Activated T-helper 17 cell treated with anti-CD3 and anti-CD28 coated beads, Interleukin-2, amount 50 U/mL, for 72 hours (primary cell): ENCODE measurements around the gene CIPC. TPM values are rescaled to one million over a fixed set of nuclear protein-coding genes. Genes with fewer than 3 reads are reported as not detected.
A peak's percentile ranks its signal among the peaks of the same experiment; 100 is the strongest.

Experiments used
- ATAC-seq: fragments of 150-1000 bp; cut with Tn5 transposase; replicated peaks from 2 replicates; pipeline ENCODE4 v1.10.0; 2021; ENCODE audit warnings: mild to moderate bottlenecking, moderate library complexity
- H3K27ac Mint-ChIP-seq: one replicate; pipeline ENCODE4 v1.8.0; 2022; ENCODE audit warnings: mixed read lengths
- H3K27me3 Mint-ChIP-seq: one replicate; pipeline ENCODE4 v1.8.0; 2022; ENCODE audit warnings: mixed read lengths
- H3K36me3 Mint-ChIP-seq: one replicate; pipeline ENCODE4 v1.8.0; 2022; ENCODE audit warnings: low read depth, mild to moderate bottlenecking, mixed read lengths
- H3K4me1 Mint-ChIP-seq: one replicate; pipeline ENCODE4 v1.8.0; 2022; ENCODE audit warnings: mixed read lengths
- H3K4me3 Mint-ChIP-seq: one replicate; pipeline ENCODE4 v1.8.0; 2022; ENCODE audit warnings: mild to moderate bottlenecking, mixed read lengths
- H3K9me3 Mint-ChIP-seq: one replicate; pipeline ENCODE4 v1.8.0; 2022; ENCODE audit warnings: mixed read lengths
- total RNA-seq, 2 donors: library from RNA; stranded (reverse); gene quantifications; one replicate each; pipeline ENCODE4 v1.2.3, GENCODE V29; 2022

CIPC gene
- total RNA-seq, 2 donors from 2014 or later = 8.5 to 11.8 TPM

GRCh38 chr14:77103951-77104350, 5.9 kb downstream of the CIPC start:
- no peaks in the 10 kb centered on the region for H3K27me3 Mint-ChIP-seq
- no peak overlapping the region for H3K27ac Mint-ChIP-seq
- peaks cover 17% of the 10 kb centered on the region for H3K4me1 Mint-ChIP-seq
- no peak overlapping the region for H3K4me3 Mint-ChIP-seq
- no peaks in the 10 kb centered on the region for H3K9me3 Mint-ChIP-seq
- ATAC-seq = no peak
- H3K36me3 Mint-ChIP-seq = peaks cover 38% of the 10 kb centered on the region

- Mint-ChIP-seq H3K9me3 (no peaks in the 10 kb centered on the region), H3K36me3 (peaks cover 42% of the 10 kb centered on the region), H3K4me3 (no peak overlapping the region), H3K27me3 (no peaks in the 10 kb centered on the region), H3K4me1 (peaks cover 16% of the 10 kb centered on the region), H3K27ac (no peak overlapping the region)
- no peak for ATAC-seq
Observed at GRCh38 chr14:77104393-77104792, 6.3 kb downstream of the CIPC start.

- no peak for ATAC-seq
Observed at GRCh38 chr14:77105145-77105939, 7.3 kb downstream of the CIPC start.

GRCh38 chr14:77106666-77107065, 8.6 kb downstream of the CIPC start:
- H3K27ac Mint-ChIP-seq = no peak overlapping the region
- no peaks in the 10 kb centered on the region for H3K9me3 Mint-ChIP-seq
- ATAC-seq = no peak
- peaks cover 55% of the 10 kb centered on the region for H3K36me3 Mint-ChIP-seq
- no peaks in the 10 kb centered on the region for H3K27me3 Mint-ChIP-seq
- H3K4me3 Mint-ChIP-seq = no peak overlapping the region
- H3K4me1 Mint-ChIP-seq = peaks cover 5% of the 10 kb centered on the region

More at GRCh38 chr14:77105145-77105939, 7.3 kb downstream of the CIPC start:
- Mint-ChIP-seq H3K4me1 (peaks cover 12% of the 10 kb centered on the region), H3K27me3 (no peaks in the 10 kb centered on the region), H3K27ac (no peak overlapping the region), H3K36me3 (peaks cover 43% of the 10 kb centered on the region), H3K4me3 (no peak overlapping the region), H3K9me3 (no peaks in the 10 kb centered on the region)

- H3K4me1 Mint-ChIP-seq = peaks cover 5% of the 10 kb centered on the region
- no peaks in the 10 kb centered on the region for H3K9me3 Mint-ChIP-seq
- H3K27ac Mint-ChIP-seq = no peak overlapping the region
- H3K4me3 Mint-ChIP-seq = no peak overlapping the region
- ATAC-seq = no peak
- no peaks in the 10 kb centered on the region for H3K27me3 Mint-ChIP-seq
- peaks cover 60% of the 10 kb centered on the region for H3K36me3 Mint-ChIP-seq
Observed at GRCh38 chr14:77107228-77107627, 9.2 kb downstream of the CIPC start.

GRCh38 chr14:77108753-77109152, 10.7 kb downstream of the CIPC start:
- Mint-ChIP-seq H3K4me3 (no peak overlapping the region), H3K9me3 (no peaks in the 10 kb centered on the region), H3K4me1 (peaks cover 5% of the 10 kb centered on the region), H3K27ac (no peak overlapping the region), H3K36me3 (peaks cover 71% of the 10 kb centered on the region), H3K27me3 (no peaks in the 10 kb centered on the region)
- no peak for ATAC-seq

- Mint-ChIP-seq H3K27me3 (no peaks in the 10 kb centered on the region), H3K9me3 (no peaks in the 10 kb centered on the region), H3K27ac (no peak overlapping the region), H3K4me3 (no peak overlapping the region), H3K36me3 (peaks cover 80% of the 10 kb centered on the region), H3K4me1 (peaks cover 5% of the 10 kb centered on the region)
- ATAC-seq = no peak
Observed at GRCh38 chr14:77109656-77110055, 11.6 kb downstream of the CIPC start.

- Mint-ChIP-seq H3K4me3 (no peak overlapping the region), H3K4me1 (peaks cover 5% of the 10 kb centered on the region), H3K36me3 (peaks cover 86% of the 10 kb centered on the region), H3K27ac (no peak overlapping the region), H3K9me3 (no peaks in the 10 kb centered on the region), H3K27me3 (no peaks in the 10 kb centered on the region)
- no peak for ATAC-seq
Observed at GRCh38 chr14:77110286-77110685, 12.2 kb downstream of the CIPC start.

- Mint-ChIP-seq H3K27me3 (no peaks in the 10 kb centered on the region), H3K36me3 (peaks cover 86% of the 10 kb centered on the region), H3K4me1 (peaks cover 5% of the 10 kb centered on the region), H3K4me3 (no peak overlapping the region), H3K9me3 (no peaks in the 10 kb centered on the region), H3K27ac (peak overlapping the region; percentile 41)
- no peak for ATAC-seq
Observed at GRCh38 chr14:77111021-77111420, 13.0 kb downstream of the CIPC start.

- no peak for ATAC-seq
- Mint-ChIP-seq H3K27ac (peak overlapping the region; percentile 36), H3K36me3 (peaks cover 67% of the 10 kb centered on the region), H3K9me3 (no peaks in the 10 kb centered on the region), H3K27me3 (no peaks in the 10 kb centered on the region), H3K4me1 (no peaks in the 10 kb centered on the region), H3K4me3 (no peak overlapping the region)
Observed at GRCh38 chr14:77113644-77114043, 15.6 kb downstream of the CIPC start.

GRCh38 chr14:77114609-77115008, 16.6 kb downstream of the CIPC start:
- ATAC-seq = no peak
- Mint-ChIP-seq H3K9me3 (no peaks in the 10 kb centered on the region), H3K4me3 (no peak overlapping the region), H3K27ac (no peak overlapping the region), H3K36me3 (peaks cover 59% of the 10 kb centered on the region), H3K27me3 (no peaks in the 10 kb centered on the region), H3K4me1 (peaks cover under 1% of the 10 kb centered on the region)

GRCh38 chr14:77116172-77116817, 18.2 kb downstream of the CIPC start:
- no peak for ATAC-seq
- Mint-ChIP-seq H3K27me3 (no peaks in the 10 kb centered on the region), H3K9me3 (no peaks in the 10 kb centered on the region), H3K4me1 (peaks cover 10% of the 10 kb centered on the region), H3K27ac (peak overlapping the region; percentile 5), H3K4me3 (no peak overlapping the region), H3K36me3 (peaks cover 50% of the 10 kb centered on the region)

- peaks cover 20% of the 10 kb centered on the region for H3K36me3 Mint-ChIP-seq
- ATAC-seq = no peak
- H3K9me3 Mint-ChIP-seq = no peaks in the 10 kb centered on the region
- H3K4me1 Mint-ChIP-seq = peaks cover 15% of the 10 kb centered on the region
- H3K4me3 Mint-ChIP-seq = peak overlapping the region; percentile 51
- H3K27ac Mint-ChIP-seq = no peak overlapping the region
- H3K27me3 Mint-ChIP-seq = no peaks in the 10 kb centered on the region
Observed at GRCh38 chr14:77119851-77120250, 21.8 kb downstream of the CIPC start.

GRCh38 chr14:77120771-77121743, 23.0 kb downstream of the CIPC start:
- ATAC-seq = peak; percentile 72
- peak overlapping the region; percentile 57 for H3K4me3 Mint-ChIP-seq

More at GRCh38 chr14:77120771-77121743, 23.0 kb downstream of the CIPC start:
- H3K27ac Mint-ChIP-seq = peak overlapping the region; percentile 60
- H3K27me3 Mint-ChIP-seq = no peaks in the 10 kb centered on the region
- peaks cover 15% of the 10 kb centered on the region for H3K4me1 Mint-ChIP-seq
- H3K9me3 Mint-ChIP-seq = no peaks in the 10 kb centered on the region
- H3K36me3 Mint-ChIP-seq = peaks cover 8% of the 10 kb centered on the region
